Prostate gland (tissue), 2 donors: ENCODE data around the gene ENOSF1.

ENCODE experiments used
- POLR2A ChIP-seq: fragments of 450-650 bp; IDR thresholded peaks from one replicate; pipeline ENCODE4 v1.6.1; 2016; ENCODE audit warnings: antibody characterized with exemption, mild to moderate bottlenecking
- POLR2AphosphoS5 ChIP-seq: sonication (generic); formaldehyde crosslinking; IDR thresholded peaks from one replicate; pipeline ENCODE4 v1.6.1; 2017; ENCODE audit warnings: antibody characterized with exemption
- TF ChIP-seq, protein P1 (sequence below), 4 experiments: fragments of 200-600 bp in 2 of 4; fragments of 450-650 bp in 2 of 4; sonication (generic) in 2 of 4; IDR thresholded peaks; 1 replicate in 3 of 4; 2 replicates in 1 of 4; pipeline ENCODE4 v1.5.1; 2016 to 2019; ENCODE audit warnings: antibody characterized with exemption in 4 of 4, mild to moderate bottlenecking in 2 of 4, moderate library complexity in 2 of 4

DNA sequence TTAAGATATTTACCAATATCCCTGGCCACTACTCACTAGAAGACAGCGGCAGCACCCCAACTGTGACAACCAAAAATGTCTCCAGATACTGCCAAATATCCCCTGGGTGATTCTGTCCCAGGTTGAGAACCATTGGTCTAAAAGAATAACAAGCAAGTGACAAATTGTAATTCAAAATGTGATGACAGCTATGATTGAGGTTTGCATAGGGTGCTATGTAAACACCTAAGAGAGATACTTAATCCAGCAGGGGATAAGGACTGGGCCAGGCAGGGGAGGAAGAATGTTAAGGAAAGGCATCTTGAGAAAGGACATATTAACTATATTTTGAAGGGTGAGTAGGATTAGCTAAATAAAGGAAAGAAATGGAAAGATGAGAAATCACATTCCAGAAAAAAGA lies 38.0 kb upstream of the ENOSF1 start:
- TF ChIP-seq, protein P1, sequence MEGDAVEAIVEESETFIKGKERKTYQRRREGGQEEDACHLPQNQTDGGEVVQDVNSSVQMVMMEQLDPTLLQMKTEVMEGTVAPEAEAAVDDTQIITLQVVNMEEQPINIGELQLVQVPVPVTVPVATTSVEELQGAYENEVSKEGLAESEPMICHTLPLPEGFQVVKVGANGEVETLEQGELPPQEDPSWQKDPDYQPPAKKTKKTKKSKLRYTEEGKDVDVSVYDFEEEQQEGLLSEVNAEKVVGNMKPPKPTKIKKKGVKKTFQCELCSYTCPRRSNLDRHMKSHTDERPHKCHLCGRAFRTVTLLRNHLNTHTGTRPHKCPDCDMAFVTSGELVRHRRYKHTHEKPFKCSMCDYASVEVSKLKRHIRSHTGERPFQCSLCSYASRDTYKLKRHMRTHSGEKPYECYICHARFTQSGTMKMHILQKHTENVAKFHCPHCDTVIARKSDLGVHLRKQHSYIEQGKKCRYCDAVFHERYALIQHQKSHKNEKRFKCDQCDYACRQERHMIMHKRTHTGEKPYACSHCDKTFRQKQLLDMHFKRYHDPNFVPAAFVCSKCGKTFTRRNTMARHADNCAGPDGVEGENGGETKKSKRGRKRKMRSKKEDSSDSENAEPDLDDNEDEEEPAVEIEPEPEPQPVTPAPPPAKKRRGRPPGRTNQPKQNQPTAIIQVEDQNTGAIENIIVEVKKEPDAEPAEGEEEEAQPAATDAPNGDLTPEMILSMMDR (IDR thresholded peaks at IDR 0.05), result no peak
- TF ChIP-seq POLR2A (no peak), POLR2AphosphoS5 (no peak)
